Smooth muscle cell of the umbilical artery (primary cell): ENCODE data around the gene ST3GAL4. TPM values are rescaled to one million over a fixed set of nuclear protein-coding genes. Genes with fewer than 3 reads are reported as not detected.

Experiments used
- total RNA-seq: library from RNA; depleted of rRNA; stranded (reverse); fragments of >200 nt; gene quantifications from 2 replicates; pipeline ENCODE4 v1.2.3, GENCODE V29; 2014

ST3GAL4 gene
- 31.2 and 35.2 TPM in 2 replicates for total RNA-seq

GRCh38 chr11:126355324-126355925 lies at the start of gene ST3GAL4:
Gene ST3GAL4 (plus strand): TSS chr11:126355686. CDS start chr11:126406156, 50,470 bp downstream.

Other genes starting within 250 kb of the ST3GAL4 start
- gene RPUSD4, start 144.0 kb upstream of the ST3GAL4 start, total RNA-seq, result 23.1 and 24.6 TPM in 2 replicates
- 21.4 and 28.2 TPM in 2 replicates for gene FAM118B, start 143.9 kb upstream of the ST3GAL4 start, total RNA-seq
- gene SRPRA, start 86.8 kb upstream of the ST3GAL4 start, total RNA-seq, result 105 and 148 TPM in 2 replicates
- gene FOXRED1, start 86.5 kb upstream of the ST3GAL4 start, total RNA-seq, result 13.3 and 14.0 TPM in 2 replicates
- gene TIRAP, start 72.6 kb upstream of the ST3GAL4 start, total RNA-seq, result 4.8 and 5.1 TPM in 2 replicates
- 8.6 and 13.7 TPM in 2 replicates for gene DCPS, start 51.6 kb upstream of the ST3GAL4 start, total RNA-seq